ENCODE results near the gene ADAMTS7.

ADAMTS7 gene

DNA sequence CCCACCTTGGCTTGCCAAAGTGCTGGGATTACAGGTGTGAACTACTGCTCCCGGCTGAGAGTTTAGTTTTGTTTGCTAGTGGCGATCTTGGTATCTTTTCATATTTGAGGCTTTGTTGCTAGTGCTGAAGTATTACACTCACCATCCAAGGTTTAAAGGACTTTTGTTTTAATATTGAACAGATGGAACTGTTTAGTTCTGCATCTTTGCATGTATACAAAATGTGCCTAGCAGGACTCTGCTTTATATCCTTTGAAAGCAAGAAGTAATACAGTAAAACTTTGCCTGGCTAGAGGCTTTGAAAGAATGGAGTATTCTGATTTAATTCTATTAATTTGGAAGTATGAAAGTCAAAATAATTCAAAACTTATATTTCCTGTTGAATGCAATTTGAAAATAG is 92.4 kb downstream of the ADAMTS7 start:
- no peak for DNase-seq (ENCODE audit: low read depth)
- TF ChIP-seq, protein P1, sequence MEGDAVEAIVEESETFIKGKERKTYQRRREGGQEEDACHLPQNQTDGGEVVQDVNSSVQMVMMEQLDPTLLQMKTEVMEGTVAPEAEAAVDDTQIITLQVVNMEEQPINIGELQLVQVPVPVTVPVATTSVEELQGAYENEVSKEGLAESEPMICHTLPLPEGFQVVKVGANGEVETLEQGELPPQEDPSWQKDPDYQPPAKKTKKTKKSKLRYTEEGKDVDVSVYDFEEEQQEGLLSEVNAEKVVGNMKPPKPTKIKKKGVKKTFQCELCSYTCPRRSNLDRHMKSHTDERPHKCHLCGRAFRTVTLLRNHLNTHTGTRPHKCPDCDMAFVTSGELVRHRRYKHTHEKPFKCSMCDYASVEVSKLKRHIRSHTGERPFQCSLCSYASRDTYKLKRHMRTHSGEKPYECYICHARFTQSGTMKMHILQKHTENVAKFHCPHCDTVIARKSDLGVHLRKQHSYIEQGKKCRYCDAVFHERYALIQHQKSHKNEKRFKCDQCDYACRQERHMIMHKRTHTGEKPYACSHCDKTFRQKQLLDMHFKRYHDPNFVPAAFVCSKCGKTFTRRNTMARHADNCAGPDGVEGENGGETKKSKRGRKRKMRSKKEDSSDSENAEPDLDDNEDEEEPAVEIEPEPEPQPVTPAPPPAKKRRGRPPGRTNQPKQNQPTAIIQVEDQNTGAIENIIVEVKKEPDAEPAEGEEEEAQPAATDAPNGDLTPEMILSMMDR (IDR thresholded peaks at IDR 0.05; ENCODE audit: insufficient read depth, low read depth, low read length, missing control alignments): no peak
- H3K4me3 ChIP-seq (ENCODE audit: low read length): no peak overlapping the region

DNA sequence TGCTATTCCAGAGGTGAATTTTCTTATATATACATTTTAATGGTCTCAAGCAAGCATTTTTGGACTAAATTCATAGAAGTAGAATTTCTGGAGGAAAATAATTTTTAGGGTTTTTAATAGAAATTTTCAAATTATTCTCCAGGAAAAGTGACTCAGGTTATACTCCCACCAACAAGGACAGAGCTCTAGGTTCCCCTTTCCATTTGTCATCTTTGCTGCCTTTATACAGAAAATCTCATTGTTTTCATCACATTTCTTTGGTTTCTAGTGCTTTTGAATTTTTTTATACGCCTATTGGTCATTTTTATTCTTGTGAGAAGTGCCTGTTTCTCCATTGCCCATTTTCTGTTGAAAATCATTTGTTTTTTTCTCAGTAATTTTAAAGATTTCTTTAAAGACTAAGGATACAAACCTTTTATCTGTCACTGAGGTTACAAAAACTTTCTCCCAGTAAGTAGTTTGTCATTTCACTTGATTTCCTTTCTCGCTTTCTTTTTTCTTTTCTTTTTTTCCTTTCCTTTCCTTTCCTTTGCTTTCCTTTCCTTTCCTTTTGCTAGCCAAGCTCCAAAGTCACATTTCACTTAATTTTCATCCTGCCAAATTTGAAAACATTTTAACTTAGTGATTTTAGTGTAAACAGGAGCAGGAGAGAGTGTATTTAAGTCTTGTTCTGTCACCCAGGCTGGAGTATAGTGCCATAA is 93.2 kb downstream of the ADAMTS7 start:
- no peak overlapping the region for H3K4me3 ChIP-seq (ENCODE audit: low read length)
- TF ChIP-seq, protein P1 (IDR thresholded peaks at IDR 0.05; ENCODE audit: insufficient read depth, low read depth, low read length, missing control alignments): no peak
- DNase-seq (ENCODE audit: low read depth): no peak

- peak; percentile 38 for DNase-seq (ENCODE audit: low read depth)
- TF ChIP-seq, protein P1 (IDR thresholded peaks at IDR 0.05; ENCODE audit: insufficient read depth, low read depth, low read length, missing control alignments): no peak
- H3K4me3 ChIP-seq (ENCODE audit: low read length): no peak overlapping the region
These were observed 94.6 kb downstream of the ADAMTS7 start for GRCh38 chr15:78716651-78717050.

- H3K4me3 ChIP-seq (ENCODE audit: low read length): no peak overlapping the region
- TF ChIP-seq, protein P1 (IDR thresholded peaks at IDR 0.05; ENCODE audit: insufficient read depth, low read depth, low read length, missing control alignments): no peak
- DNase-seq (ENCODE audit: low read depth): peak; percentile 94
These were observed 95.3 kb downstream of the ADAMTS7 start for GRCh38 chr15:78715930-78716329.

DNA sequence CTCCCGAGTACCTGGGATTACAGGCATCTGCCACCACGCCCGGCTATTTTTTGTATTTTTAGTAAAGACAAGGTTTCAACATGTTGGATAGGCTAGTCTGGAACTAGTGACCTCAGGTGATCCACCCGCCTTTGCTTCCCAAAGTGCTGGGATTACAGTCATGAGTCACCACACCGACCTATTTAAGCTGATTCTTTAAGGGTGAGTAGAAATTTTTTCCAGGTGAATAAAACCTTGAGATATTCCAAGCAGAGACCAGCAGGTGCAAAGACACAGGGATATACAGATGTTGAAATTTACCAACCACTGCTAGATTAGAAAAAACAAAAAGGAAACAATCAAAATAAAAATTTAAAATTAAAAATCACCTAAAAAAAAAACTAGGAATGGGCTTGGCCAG is 95.8 kb downstream of the ADAMTS7 start:
- TF ChIP-seq, protein P1 (IDR thresholded peaks at IDR 0.05; ENCODE audit: insufficient read depth, low read depth, low read length, missing control alignments): no peak
- no peak overlapping the region for H3K4me3 ChIP-seq (ENCODE audit: low read length)
- DNase-seq (ENCODE audit: low read depth): peak; percentile 93

DNA sequence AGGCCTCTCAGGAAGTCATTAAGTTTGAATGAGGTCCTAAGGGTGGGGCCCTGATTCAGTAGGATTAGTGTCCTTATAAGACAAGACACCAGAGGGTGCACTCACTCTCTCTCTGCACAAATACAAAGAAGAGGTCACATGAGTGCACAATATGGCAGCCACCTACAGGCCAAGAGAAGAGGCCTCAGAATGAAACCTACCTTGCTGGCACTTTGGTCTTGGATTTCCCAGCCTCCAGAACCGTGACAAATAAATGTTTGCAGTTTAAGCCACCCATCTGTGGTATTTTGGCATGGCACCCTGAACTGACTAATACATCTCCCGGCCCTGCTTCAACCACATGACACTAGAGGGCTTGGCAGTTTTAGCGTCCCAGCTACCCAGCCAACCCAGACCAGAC is 96.4 kb downstream of the ADAMTS7 start:
- TF ChIP-seq, protein P1 (IDR thresholded peaks at IDR 0.05; ENCODE audit: insufficient read depth, low read depth, low read length, missing control alignments): no peak
- DNase-seq (ENCODE audit: low read depth): peak; percentile 52

More for the DNA sequence above, 96.4 kb downstream of the ADAMTS7 start:
- no peak overlapping the region for H3K4me3 ChIP-seq (ENCODE audit: low read length)

Data from epithelial cell of esophagus (primary cell).